Endothelial cell of umbilical vein (primary cell): Measurements from ENCODE around the gene PEMT. TPM values are rescaled to one million over a fixed set of nuclear protein-coding genes. Genes with fewer than 3 reads are reported as not detected.

Source experiments
- BruUV-seq: library from RNA; stranded (reverse); fragments of 400-500 nt; replicated peaks from 2 replicates; lab custom pipeline; 2021; lab: Mats Ljungman, UMichigan
- CTCF ChIA-PET: fragments of 300-600, 350-600 bp; sonication (Branson Sonifier 250); formaldehyde crosslinking; loops from one replicate; lab custom pipeline; 2021; ENCODE audit warnings: antibody characterized with exemption, inconsistent platforms; lab: Charles Lee
- POLR2A ChIA-PET: fragments of 300-600, 350-600 bp; sonication (Branson Sonifier 250); formaldehyde crosslinking; loops from one replicate; lab custom pipeline; 2021; ENCODE audit warnings: antibody characterized with exemption, inconsistent platforms; lab: Charles Lee
- DNase-seq: peaks from one replicate; pipeline ENCODE4 v3.0.0-alpha.2; 2011; ENCODE audit warnings: low read depth, low spot score
- FAIRE-seq: peaks from 2 replicates; lab custom pipeline; 2011; peaks lifted over from hg19 to GRCh38; lab: Jason Lieb, UNC
- H2AFZ ChIP-seq: 2 replicates; pipeline ENCODE4 v1.6.0; 2012; ENCODE audit warnings: low read depth, low read length, control low read depth, inconsistent platforms
- H3K27ac ChIP-seq: 2 replicates; pipeline ENCODE4 v1.5.1; 2011; ENCODE audit warnings: low read depth, mild to moderate bottlenecking, control low read depth, low read length, moderate library complexity; ENCODE audit not compliant: insufficient read depth
- H3K27me3 ChIP-seq, 2 experiments: 2 replicates each; pipeline versions ENCODE4 v1.6.0 to v1.6.1; 2011; ENCODE audit warnings: low read length in 2 of 2, mixed read lengths in 1 of 2; ENCODE audit not compliant: control insufficient read depth in 2 of 2, insufficient read depth in 2 of 2
- H3K36me3 ChIP-seq, 2 experiments: 2 replicates in 1 of 2; 3 replicates in 1 of 2; pipeline ENCODE4 v1.5.1; 2011; ENCODE audit warnings: low read length in 2 of 2, mild to moderate bottlenecking in 1 of 2, moderate library complexity in 1 of 2; ENCODE audit not compliant: control insufficient read depth in 2 of 2, insufficient read depth in 2 of 2; ENCODE audit errors: extremely low read depth in 1 of 2
- H3K4me1 ChIP-seq: 3 replicates; pipeline ENCODE4 v1.5.1; 2011; ENCODE audit warnings: mild to moderate bottlenecking, low read length; ENCODE audit not compliant: control insufficient read depth, insufficient read depth; ENCODE audit errors: extremely low read depth
- H3K4me2 ChIP-seq: 2 replicates; pipeline ENCODE4 v1.6.1; 2011; ENCODE audit warnings: low read length, control low read depth, mixed read lengths; ENCODE audit not compliant: insufficient read depth
- H3K4me3 ChIP-seq, 3 experiments: fragments of 200-600 bp in 1 of 3; sonication (generic), shearing (Covaris generic) in 1 of 3; replicated peaks in 1 of 3; 2 replicates each; pipeline ENCODE4 v1.5.1; 2011 to 2016; ENCODE audit warnings: control low read depth in 3 of 3, low read length in 3 of 3, mild to moderate bottlenecking in 2 of 3, inconsistent platforms in 1 of 3, low read depth in 1 of 3, moderate library complexity in 1 of 3; ENCODE audit not compliant: insufficient read depth in 1 of 3
- H3K79me2 ChIP-seq: 2 replicates; pipeline ENCODE4 v1.6.0; 2012; ENCODE audit warnings: low read length, inconsistent platforms; ENCODE audit not compliant: control insufficient read depth, insufficient read depth
- H3K9ac ChIP-seq: replicated peaks from 2 replicates; pipeline ENCODE3; 2011; ENCODE audit warnings: low read length, control low read depth; ENCODE audit not compliant: insufficient read depth; ENCODE audit errors: extremely low read depth
- H3K9me1 ChIP-seq: replicated peaks from 3 replicates; pipeline ENCODE4 v1.6.0; 2011; ENCODE audit warnings: mild to moderate bottlenecking, low read length; ENCODE audit not compliant: control insufficient read depth, insufficient read depth; ENCODE audit errors: extremely low read depth
- H3K9me3 ChIP-seq: replicated peaks from 2 replicates; pipeline ENCODE4 v1.5.1; 2012; ENCODE audit warnings: low read length, inconsistent platforms; ENCODE audit not compliant: control insufficient read depth, insufficient read depth
- H4K20me1 ChIP-seq: replicated peaks from 2 replicates; pipeline ENCODE3; 2011; ENCODE audit warnings: mild to moderate bottlenecking, low read length; ENCODE audit not compliant: control insufficient read depth, insufficient read depth; ENCODE audit errors: extremely low read depth
- EZH2 ChIP-seq: IDR thresholded peaks from 2 replicates; pipeline ENCODE4 v1.6.1; 2012; ENCODE audit warnings: borderline replicate concordance, low read depth, mild to moderate bottlenecking, moderate library complexity, low read length, inconsistent platforms; ENCODE audit not compliant: severe bottlenecking
- FOS ChIP-seq: IDR thresholded peaks from 2 replicates; pipeline ENCODE4 v1.6.1; 2011; ENCODE audit warnings: mild to moderate bottlenecking, low read length, moderate library complexity, borderline replicate concordance; ENCODE audit not compliant: insufficient read depth
- GATA2 ChIP-seq: IDR thresholded peaks from 2 replicates; pipeline ENCODE4 v1.7.0; 2011; ENCODE audit warnings: low read depth, mild to moderate bottlenecking, moderate library complexity, mixed read lengths, low read length; ENCODE audit not compliant: insufficient read length, insufficient read depth
- JUN ChIP-seq: IDR thresholded peaks from 2 replicates; pipeline ENCODE4 v1.6.1; 2011; ENCODE audit warnings: borderline replicate concordance, low read depth; ENCODE audit not compliant: insufficient read length, insufficient read depth
- POLR2A ChIP-seq: IDR thresholded peaks from 2 replicates; pipeline ENCODE4 v1.6.1; 2012; ENCODE audit warnings: low read depth, mild to moderate bottlenecking, control low read depth, low read length
- POLR2AphosphoS5 ChIP-seq: IDR thresholded peaks from 2 replicates; pipeline ENCODE4 v1.6.1; 2012; ENCODE audit warnings: low read depth, mild to moderate bottlenecking, control low read depth, low read length, moderate library complexity; ENCODE audit not compliant: insufficient read depth
- dilution Hi-C: fragments of 300-500 bp; cut with MboI; formaldehyde crosslinking; loops from one replicate; pipeline ENCODE4 v1.15.0; 2019; ENCODE audit warnings: low sequenced_read_pairs; ENCODE audit not compliant: extremely low pct_ligation_motif_present
- intact Hi-C: fragments of 100-400 bp; cut with micrococcal nuclease; formaldehyde crosslinking; loops from one replicate; pipeline ENCODE4 v1.10.0; 2022
- polyA plus RNA-seq, 4 experiments: library from polyadenylated mRNA; depleted of rRNA in 3 of 4; stranded (reverse) in 3 of 4; unstranded in 1 of 4; fragments of >200 nt; gene quantifications; 2 replicates each; pipeline versions ENCODE4 v1.2.1 to v1.2.3, GENCODE V29; 2011 to 2012; ENCODE audit warnings: missing spikeins in 1 of 4
- total RNA-seq: library from RNA; stranded (reverse); gene quantifications from 2 replicates; pipeline ENCODE4 v1.2.3, GENCODE V29; 2021
- TF ChIP-seq, protein P1 (sequence below): IDR thresholded peaks from 2 replicates; pipeline ENCODE4 v1.6.1; 2011; ENCODE audit not compliant: insufficient read depth, insufficient read length
- TF ChIP-seq, protein P2 (sequence below), 2 donors: IDR thresholded peaks; 1 replicate in 1 of 2; 2 replicates in 1 of 2; pipeline ENCODE4 v1.5.1; 2011; ENCODE audit warnings: low read length in 2 of 2, mild to moderate bottlenecking in 2 of 2, moderate library complexity in 2 of 2, control low read depth in 1 of 2, inconsistent platforms in 1 of 2, low read depth in 1 of 2; ENCODE audit not compliant: insufficient read depth in 1 of 2; ENCODE audit errors: extremely low read depth in 1 of 2

The PEMT gene
- total and polyA plus RNA-seq, 2 donors (not counting 3 experiments of a cell fraction or from before 2014, with no cell fraction given): 35.1 to 58.4 TPM

DNA sequence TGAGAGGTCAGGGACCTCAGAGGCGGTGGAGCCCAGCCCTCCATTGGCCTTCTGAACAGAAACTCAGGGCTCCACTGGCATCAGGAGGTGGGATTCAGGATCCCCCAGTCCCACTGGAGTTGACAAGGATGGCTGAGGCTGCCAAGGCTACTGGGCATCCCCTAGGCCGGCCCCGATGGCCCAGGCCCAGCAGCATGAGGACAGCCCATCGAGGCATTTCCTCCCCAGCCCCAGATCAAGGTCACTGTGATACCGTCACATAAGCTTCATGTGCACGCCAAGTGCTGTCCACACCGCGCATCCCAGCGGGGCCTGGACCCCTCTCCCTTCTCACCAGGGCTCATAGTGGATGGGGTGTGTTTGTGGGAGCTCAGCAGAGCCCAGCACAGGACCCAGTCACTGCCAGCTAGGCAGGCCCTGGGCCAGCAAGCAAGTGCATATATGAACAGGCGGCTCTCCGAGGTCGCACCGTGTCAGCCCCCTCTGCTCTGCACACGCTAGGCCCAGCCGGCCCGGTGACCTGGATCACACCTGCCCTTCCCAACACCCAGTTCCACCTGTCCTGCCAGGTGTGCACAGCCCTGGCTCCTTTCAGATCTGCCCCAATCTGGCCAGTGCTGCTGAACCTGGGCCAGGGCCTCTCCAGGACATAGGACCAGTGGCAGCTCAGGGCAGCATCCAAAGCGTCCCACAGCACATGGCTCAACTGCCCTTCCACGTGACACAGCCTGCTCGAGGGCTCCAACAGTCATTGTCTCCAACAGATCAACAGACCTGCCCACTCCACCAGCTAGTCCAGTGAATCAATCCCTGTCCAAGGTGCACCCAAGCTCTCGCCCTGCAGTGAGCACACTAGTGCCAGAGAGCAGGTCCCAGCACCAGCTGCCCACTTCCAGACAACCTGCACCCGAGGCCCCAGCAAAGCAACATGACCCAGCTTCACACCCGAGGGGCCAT, 62.5 kb downstream of the PEMT start:
- dilution Hi-C loops: no loop called here
- Histone ChIP-seq H3K27me3 (no peaks in the 10 kb centered on the region), H3K36me3 (no peaks in the 10 kb centered on the region), H3K4me1 (no peaks in the 10 kb centered on the region), H3K4me3 (no peak overlapping the region), H3K9ac (no peak overlapping the region), H3K9me3 (no peaks in the 10 kb centered on the region), H3K9me1 (no peaks in the 10 kb centered on the region), H3K27ac (no peak overlapping the region), H3K4me2 (no peak overlapping the region), H3K79me2 (no peaks in the 10 kb centered on the region), H4K20me1 (no peaks in the 10 kb centered on the region), H2AFZ (no peak overlapping the region)
- FAIRE-seq: no peak
- TF ChIP-seq GATA2: no peak
- TF ChIP-seq, protein P1, sequence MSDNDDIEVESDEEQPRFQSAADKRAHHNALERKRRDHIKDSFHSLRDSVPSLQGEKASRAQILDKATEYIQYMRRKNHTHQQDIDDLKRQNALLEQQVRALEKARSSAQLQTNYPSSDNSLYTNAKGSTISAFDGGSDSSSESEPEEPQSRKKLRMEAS: no peak
- TF ChIP-seq POLR2AphosphoS5: no peak
- POLR2A ChIA-PET: no interaction called here
- no peak for DNase-seq
- intact Hi-C loops: loop anchor here (5.0 kb wide), 1 partner anchor 62 kb away; no protein-coding TSS in a partner anchor
- no TSS peak for BruUV-seq
- CTCF ChIA-PET: interaction anchor here (0.9 to 1.9 kb wide), 3 partner anchors 10 to 39 kb away, joined by 3 to 4 read pairs (median 3); no protein-coding TSS in a partner anchor

DNA sequence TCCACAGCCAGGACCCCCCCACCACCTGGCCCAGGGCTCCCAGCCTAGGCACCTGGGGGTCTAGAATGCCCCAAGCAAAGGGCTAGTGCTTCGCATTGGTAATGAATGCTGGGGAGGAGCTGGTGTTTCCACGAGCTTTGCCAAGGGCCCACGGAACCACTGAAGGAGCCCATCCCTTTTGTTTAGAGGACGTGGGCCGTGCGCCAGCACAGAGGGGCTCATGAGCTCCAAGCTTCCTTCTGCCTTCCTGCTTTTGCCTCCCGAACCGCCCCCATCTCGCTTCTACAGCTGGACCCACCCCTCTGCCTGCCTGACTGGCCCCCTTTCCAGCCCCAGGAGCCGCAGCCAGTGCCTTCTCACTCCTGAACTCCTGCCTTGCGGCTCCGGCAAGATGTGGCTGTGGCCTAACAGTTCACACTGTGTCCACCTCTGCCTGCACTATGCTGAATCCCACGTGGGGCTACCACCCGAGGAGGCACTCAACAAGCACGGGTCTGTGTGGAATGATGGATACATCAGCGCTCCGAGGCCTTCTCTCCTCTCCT, 63.5 kb downstream of the PEMT start:
- ChIA-PET POLR2A (no interaction called here), CTCF (interaction anchor here (0.9 to 1.6 kb wide), 2 partner anchors 31 to 40 kb away, joined by 3 to 6 read pairs; partner anchors contain the start of gene RASD1)
- FAIRE-seq: no peak
- Histone ChIP-seq H3K79me2 (no peaks in the 10 kb centered on the region), H2AFZ (no peak overlapping the region), H3K27ac (no peak overlapping the region), H3K9me1 (no peaks in the 10 kb centered on the region), H4K20me1 (no peaks in the 10 kb centered on the region), H3K4me2 (no peak overlapping the region), H3K4me1 (no peaks in the 10 kb centered on the region), H3K36me3 (no peaks in the 10 kb centered on the region), H3K9ac (no peak overlapping the region), H3K27me3 (no peaks in the 10 kb centered on the region), H3K4me3 (no peak overlapping the region), H3K9me3 (no peaks in the 10 kb centered on the region)
- dilution Hi-C loops (no loop called here), intact Hi-C loops (loop anchor here (5.0 kb wide), 1 partner anchor 61 kb away; no protein-coding TSS in a partner anchor)
- TF ChIP-seq GATA2 (no peak), POLR2A (no peak), JUN (no peak), FOS (no peak), POLR2AphosphoS5 (no peak), EZH2 (no peak)
- TF ChIP-seq, protein P1: no peak
- TF ChIP-seq, protein P2, sequence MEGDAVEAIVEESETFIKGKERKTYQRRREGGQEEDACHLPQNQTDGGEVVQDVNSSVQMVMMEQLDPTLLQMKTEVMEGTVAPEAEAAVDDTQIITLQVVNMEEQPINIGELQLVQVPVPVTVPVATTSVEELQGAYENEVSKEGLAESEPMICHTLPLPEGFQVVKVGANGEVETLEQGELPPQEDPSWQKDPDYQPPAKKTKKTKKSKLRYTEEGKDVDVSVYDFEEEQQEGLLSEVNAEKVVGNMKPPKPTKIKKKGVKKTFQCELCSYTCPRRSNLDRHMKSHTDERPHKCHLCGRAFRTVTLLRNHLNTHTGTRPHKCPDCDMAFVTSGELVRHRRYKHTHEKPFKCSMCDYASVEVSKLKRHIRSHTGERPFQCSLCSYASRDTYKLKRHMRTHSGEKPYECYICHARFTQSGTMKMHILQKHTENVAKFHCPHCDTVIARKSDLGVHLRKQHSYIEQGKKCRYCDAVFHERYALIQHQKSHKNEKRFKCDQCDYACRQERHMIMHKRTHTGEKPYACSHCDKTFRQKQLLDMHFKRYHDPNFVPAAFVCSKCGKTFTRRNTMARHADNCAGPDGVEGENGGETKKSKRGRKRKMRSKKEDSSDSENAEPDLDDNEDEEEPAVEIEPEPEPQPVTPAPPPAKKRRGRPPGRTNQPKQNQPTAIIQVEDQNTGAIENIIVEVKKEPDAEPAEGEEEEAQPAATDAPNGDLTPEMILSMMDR (IDR thresholded peaks at IDR 0.05; ENCODE audit: extremely low read depth in 1 of 2, insufficient read depth in 1 of 2, low read depth in 1 of 2, low read length in 2 of 2): no peak
- DNase-seq: no peak
- BruUV-seq: no TSS peak
